Ramos (cell line): Measurements from ENCODE around the gene FOXR1.

Source experiments
- in situ Hi-C: fragments of 300-500 bp; cut with MboI; formaldehyde crosslinking; loops from one replicate; pipeline ENCODE4 v1.14.3; 2022; ENCODE audit warnings: low sequenced_read_pairs; ENCODE audit not compliant: unreplicated experiment

FOXR1 gene

DNA sequence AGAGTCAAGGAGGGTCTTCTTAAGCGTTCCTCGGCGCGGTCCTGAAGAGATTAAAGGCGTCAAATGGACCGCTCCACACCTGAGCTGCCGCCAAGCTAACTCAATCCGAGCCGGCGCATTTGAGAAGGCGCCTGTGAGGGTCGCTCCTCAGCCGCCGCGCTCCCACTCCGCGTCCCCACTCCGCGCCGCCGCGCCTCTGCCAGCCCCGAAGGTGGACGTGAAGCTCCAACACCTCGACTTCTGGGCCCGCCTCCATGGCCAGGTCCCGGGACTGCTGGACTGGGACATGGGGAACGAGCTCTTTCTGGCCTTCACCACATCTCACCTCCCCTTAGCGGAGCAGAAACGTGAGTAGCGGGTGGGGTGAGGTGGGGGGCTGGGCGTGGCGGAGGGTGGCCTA lies at the start of gene FOXR1:
Gene FOXR1, plus strand, starts transcription at position 116 of the 400 bp plus-strand sequence. Its CDS starts 171 bp downstream, at position 287.
- in situ Hi-C loops: no loop called here

- in situ Hi-C loops: no loop called here
These were observed 49.4 kb upstream of the FOXR1 start for GRCh38 chr11:118921929-118922744.

GRCh38 chr11:118922745-118923627 lies 48.6 kb upstream of the FOXR1 start:
- in situ Hi-C loops: no loop called here

- in situ Hi-C loops: no loop called here
These were observed 47.6 kb upstream of the FOXR1 start for GRCh38 chr11:118923721-118924587.

DNA sequence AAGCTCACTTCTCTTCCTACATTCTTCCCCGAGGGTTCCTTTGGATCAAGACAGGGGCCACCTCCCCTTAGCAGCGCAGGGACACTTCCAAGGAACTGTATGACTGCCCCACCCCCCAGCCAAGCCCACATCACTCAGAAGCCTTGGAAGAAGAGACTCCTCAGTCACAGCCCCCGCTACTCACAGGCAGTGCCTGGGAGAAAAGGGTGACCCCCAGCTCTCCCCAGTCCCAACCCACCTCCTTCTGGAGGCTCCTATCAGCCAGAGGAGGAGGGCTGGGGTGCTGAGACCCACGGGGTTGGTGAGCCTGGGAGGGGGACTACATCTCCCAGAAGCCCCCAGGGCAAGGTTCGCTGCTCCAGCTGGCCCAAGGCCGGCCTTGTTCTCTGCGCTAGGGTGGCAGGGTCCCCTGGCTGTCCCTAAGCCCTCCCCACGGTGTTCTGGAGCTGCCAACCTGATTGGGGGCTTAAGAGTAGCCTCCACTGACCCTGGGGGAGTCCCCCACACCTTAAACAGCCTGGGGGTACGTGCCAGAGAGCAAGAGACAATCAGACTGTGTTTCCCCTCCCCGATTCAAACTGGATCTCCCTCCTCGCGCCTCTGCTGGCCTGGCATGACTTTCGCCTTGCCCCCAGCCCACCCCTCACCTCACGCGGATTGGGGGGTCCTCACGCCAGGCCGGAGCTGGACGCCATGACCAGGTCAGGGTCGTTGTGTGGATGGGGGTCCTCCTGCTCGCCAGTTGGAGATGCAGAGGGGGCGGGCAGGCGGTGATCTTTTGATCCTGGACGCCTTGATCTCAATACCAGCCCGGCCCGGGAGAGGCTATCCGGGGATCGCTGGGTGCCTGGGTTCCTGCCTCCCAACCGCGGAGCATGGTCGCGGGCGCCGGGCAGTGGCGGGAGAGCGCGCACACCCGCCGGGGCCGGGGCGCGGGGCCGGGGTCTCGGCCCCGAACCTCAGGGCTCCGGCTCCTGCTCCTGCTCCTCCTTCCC lies 46.7 kb upstream of the FOXR1 start:
- in situ Hi-C loops: no loop called here

GRCh38 chr11:118927554-118928100 lies 43.9 kb upstream of the FOXR1 start:
- in situ Hi-C loops: no loop called here

- in situ Hi-C loops: no loop called here
These were observed 43.3 kb upstream of the FOXR1 start for GRCh38 chr11:118928101-118928869.

GRCh38 chr11:118928870-118929500 lies 42.6 kb upstream of the FOXR1 start:
- in situ Hi-C loops: no loop called here

- in situ Hi-C loops: no loop called here
These were observed 42.0 kb upstream of the FOXR1 start for GRCh38 chr11:118929501-118930093.

DNA sequence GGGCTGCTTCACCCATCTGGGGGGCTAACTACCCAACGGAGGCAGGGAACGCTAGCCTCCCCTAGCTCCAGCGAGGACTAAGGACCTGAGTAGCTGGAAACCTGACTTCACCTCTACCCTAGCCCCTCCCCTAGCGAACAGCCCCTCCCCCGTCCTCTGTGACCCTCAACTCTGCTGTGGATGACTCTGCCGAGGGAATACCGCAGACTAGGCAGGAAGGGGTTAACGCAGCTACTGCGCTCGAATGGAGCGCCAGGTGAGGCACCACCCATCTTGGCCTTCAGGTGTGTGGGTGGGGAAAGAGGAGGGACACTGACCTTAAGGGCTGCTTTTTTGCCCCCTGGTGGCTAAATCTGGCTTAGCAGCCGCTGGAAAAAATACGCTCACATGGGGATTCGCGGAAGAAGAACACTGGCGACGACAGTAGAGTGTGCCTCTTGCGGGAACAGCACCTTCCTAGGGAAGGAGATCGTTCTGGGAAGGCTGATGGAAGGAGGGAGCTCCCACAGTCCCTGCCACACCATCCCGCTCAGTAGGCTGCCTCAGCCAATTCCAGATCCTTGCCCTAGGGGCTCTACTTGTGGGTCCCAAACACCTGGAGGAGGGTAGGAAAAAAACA lies 41.4 kb upstream of the FOXR1 start:
- in situ Hi-C loops: no loop called here

- in situ Hi-C loops: no loop called here
These were observed 40.0 kb upstream of the FOXR1 start for GRCh38 chr11:118931571-118931970.

GRCh38 chr11:118933486-118933885 lies 38.1 kb upstream of the FOXR1 start:
- in situ Hi-C loops: no loop called here

- in situ Hi-C loops: no loop called here
These were observed 36.2 kb upstream of the FOXR1 start for GRCh38 chr11:118935376-118935775.

- in situ Hi-C loops: no loop called here
These were observed 32.8 kb upstream of the FOXR1 start for GRCh38 chr11:118938491-118939403.

DNA sequence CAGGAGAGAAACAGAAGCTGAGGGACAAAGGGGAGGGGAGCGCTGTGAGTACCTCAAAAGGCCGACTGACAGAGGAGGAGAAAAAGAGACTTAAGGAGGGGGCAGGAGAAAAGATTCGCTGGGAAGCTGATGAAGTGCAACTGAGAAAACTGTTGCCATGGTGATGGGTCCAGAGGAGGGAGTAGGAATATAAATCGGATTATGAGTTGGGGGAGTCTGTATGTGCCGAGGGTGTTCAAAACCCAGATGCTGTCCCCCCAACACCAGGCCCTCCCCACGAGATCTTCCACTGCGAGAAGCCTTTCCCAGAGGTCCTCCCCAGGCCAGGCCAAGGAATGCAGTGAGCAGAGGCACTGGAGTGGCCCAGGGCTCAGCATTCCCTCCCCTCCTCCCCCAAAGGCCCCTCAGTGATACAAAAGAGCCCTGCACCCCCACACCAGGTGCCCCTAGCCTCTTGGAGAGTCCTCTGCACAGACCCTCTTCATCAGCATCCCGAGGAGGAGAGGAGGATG lies 32.1 kb upstream of the FOXR1 start:
- in situ Hi-C loops: no loop called here
